NCI-H1694 (cell line): ENCODE measurements around the gene IVD.
"Not testable (repeated sequence)": the region's sequence is repeated elsewhere in the genome, so short reads cannot be mapped to it uniquely, and the experiment has no call there.

Experiments used
- DNase-seq: peaks from one replicate; lab custom pipeline; 2025; lab: John Stamatoyannopoulos, UW

The IVD gene

DNA sequence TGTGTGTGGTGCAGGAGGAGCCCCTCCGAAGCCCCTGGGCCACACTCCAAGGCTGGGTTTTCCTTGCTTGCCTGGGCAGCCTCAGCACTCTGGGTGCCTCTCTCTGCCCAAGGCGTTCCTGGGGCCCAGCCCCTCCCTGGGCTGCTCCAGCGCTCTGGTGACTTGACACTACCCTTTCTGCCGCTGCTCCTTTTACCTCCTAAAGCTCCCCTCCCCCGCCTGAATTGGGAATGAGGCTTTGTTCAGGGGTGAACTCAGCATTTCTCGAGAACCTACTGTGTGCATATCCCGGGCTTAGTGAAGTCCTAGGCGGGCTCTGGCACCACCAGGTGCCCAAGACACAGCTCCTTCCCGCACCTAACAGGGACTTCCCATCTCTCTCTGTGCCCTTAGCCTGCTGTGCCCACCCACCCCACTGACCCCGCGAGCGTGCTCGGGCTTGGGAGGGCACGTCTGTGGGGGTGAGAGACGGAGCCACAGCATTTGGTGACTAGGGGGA is 33.9 kb downstream of the IVD start:
- no peak for DNase-seq

DNA sequence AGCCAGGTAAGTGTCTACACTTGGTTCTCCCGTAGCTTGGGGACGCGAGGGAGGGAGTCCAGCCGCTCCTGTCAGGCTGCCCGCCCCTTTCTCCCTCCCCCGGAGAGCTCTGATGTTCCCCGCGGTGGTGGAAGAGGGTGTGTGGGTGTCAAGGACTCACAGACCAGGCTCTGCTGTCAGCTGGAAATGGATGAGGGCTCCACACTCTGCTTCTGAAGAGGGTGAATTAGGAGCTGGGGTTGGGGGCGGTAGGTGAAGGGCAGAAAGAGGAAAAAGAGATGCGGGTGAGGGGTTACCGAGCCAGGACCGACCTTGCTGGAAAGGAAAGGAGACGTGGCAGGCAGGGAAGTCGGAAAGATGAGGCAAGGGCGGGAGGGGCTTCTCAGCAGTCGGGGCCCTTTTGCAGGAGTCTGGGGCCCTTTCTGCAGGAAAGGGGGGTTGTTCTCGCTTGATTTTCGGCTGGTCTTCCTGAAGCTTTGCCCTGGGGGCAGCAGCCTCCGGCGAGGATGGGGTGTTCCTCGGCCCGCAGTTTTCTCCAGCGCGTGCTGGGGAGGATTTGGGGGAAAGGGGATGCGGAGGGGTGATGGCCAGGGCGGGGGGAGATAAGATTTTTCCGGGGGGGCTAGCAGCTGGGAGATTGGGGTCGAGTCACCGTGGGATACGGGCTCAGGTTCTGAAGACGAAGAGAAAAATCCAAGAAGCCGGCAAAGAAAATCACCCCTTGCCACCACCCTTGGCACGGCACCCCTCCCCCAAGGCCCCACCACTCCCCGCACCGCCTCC is 34.6 kb downstream of the IVD start:
- DNase-seq: no peak

DNA sequence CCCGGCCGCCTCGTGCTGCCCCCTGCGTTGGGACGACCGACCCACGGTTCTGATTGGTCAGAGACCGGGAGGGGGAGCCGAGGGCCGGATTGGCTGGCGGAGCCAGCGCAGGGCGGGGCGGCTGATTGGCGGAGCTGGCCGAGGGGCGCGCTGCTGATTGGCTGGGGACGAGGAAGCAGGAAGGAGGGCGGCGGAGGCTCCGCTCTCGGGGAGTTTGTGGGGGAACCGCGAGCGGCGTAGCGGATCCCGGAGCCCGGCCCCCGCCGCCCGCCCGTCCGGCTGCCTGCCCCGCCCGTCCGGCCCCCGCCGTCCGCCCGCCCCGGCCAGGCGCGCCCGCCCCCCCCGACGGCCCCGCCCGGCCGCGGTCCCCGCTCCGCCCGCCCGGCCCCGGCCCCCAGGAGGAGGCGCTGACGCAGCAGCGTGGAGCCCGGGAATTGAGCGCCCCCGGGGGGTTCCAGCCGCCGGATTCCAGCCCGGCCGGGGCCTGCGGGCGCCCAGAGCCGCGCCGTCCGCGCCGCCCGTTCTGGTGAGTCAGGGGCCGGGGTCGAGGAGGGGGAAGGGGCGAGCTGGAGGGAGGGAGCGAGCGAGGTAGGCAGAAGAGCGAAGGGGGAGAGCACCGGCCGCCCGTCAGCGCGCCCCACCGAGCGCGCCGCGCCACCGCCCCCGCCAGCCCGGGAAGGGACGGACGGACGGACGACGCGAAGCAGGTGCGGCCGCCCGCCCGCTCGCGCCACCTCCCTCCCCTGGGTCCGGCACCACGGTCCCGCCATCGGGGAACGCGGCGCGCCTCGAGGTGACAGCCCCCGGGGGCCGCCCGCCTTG is 35.4 kb downstream of the IVD start, which contains the start of gene BAHD1:
Gene BAHD1 (plus strand): TSS at position 211 of the 822 bp plus-strand sequence. CDS start 17,512 bp downstream, outside the sequence.
- peak; percentile 54 for DNase-seq

DNA sequence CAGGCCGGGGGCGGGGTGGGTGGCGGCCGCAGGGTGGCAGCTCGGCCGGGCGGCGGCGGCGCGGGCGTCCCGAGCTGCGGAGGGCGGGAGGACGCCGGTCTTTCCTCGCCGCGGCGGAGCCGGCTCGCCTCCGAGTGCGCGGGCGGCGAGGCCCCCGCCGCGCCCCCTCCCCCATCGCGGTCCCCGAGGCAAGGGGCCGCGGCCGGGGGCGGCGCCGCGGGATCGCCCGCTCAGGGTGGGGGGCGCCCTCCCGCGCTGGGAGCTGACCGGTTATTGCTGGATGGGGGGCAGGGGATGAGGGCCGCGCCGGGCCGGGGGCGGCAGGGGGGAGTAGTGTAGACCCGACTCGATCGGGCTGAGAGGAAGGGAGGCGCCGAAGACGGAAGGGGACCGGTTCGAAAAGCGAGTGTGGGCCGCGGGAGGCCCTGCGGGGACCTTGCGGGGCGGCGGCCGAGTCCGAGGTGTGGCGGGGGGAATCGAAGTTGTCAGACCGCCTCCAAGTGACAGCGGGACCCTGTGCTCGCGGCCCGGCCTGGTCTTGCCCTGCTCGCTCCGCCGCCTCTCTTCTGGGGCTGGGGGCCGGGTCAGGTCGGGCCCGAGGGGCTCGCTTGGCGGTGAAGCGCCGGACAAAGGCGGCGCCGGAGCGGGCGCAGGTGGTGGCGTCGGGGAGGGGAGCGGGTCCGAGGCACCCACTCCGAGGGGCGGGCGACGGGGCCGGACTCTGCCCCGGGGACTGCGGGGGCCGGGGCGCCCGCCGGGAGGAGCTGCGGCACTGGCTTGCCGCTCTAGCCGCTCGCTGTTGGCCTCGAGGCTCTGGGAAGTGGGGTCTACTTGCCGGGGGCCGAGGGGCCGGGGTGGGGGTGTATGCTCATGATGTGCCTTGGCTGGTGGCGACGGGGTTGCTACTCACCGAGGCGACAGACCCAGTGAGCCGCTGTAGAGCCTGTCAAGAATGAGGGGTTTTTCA is 36.3 kb downstream of the IVD start:
- no peak for DNase-seq

DNA sequence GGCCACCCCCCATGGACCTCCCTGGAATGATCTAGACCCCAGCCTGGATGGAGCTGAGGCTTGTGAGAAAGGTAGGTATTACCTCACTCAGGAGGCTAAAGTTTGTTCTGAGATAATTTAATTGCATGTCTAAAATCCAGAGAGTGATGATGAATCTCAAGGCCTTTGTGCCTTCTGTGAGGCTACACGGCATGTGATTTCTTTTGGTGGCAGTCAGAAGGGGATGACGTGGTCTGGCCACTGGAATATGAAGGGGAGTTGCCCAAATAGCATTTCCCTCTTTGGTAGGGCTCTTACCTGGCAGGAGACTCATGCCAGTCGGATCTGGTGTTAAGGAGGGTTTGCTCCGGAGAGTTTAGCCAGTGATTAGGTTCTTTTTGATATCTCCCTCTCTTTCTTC is 37.7 kb downstream of the IVD start:
- no peak for DNase-seq

DNA sequence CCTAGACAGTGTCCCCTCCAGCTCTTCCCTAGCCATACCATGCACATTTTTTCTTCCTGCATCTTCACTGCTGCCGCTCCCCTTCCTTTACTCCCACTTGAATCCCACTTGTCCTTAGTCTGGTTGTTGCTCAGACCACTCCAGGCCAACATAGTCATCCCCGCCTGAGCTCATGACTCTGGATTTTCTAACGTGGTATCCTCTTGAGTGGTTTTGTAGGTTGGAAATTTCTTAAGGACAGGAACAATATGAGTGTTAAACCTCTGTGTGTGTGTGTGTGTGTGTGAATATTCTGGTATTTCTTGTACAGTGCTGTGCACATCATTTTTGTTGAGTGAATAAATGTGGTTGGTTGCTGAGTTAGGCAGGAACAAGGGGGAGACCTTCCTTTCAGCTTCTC is 38.3 kb downstream of the IVD start:
- DNase-seq: no peak

DNA sequence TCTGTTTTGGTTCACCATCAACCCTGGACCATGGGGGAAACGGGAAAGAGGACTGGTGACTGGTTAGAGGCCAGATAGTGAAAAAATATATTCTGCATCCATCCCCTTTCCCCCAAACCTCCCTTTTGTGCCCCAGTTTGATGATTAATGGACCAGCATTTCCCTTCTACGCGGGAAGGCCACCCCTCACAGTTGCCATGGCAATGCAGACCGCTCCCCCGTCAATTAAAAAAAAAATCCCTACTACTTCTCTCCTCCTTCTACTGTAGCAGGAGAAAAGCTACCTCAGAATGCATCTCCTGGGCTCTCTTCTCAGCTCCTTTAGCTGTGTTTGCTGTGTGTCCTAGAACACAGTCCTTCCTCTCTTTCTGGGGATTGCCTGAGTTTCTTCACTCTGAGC is 39.1 kb downstream of the IVD start:
- DNase-seq: no peak

DNA sequence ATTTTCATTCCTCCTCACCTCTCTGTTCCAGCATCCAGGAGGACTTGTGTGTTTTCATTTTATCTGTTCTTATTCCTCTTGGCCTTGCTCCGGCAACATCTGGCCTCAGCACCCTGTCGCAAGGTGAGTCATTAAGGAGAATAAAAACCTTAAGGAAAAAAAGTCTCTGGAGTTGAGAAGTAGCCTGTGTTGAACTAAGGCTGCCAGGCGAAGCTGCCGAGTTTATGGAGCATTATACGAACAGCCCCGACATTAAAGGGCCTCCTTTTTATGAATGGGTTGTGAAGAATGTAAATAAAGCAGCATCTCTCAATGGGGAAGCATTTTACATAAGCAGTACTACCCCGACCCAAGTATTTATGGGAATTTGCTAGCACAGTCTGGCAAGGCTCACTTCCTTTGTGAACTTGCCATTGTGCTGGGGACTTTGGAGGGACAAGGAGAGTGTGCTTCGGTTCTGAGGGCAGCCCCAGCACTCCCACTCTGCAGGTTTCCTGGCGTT is 39.9 kb downstream of the IVD start:
- no peak for DNase-seq

DNA sequence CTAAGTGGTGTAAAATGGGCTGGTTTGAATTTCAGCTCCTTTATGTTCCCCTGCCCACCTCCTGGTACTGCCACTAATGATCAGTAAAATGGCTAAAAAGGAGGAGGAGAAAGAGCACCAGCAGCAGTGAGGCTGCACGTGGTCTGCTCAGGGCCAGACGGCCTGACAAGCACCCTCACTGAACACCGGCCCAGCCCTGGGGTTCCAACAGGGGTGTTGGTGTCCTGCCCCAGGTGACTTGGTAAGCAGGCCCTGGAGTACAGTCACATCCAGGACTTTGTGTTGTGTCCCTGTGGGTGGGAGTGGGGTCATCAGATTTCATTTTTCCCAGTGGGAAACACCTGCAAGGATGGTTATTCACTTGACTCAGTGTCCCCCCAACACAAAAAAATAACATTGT is 40.5 kb downstream of the IVD start:
- no peak for DNase-seq

DNA sequence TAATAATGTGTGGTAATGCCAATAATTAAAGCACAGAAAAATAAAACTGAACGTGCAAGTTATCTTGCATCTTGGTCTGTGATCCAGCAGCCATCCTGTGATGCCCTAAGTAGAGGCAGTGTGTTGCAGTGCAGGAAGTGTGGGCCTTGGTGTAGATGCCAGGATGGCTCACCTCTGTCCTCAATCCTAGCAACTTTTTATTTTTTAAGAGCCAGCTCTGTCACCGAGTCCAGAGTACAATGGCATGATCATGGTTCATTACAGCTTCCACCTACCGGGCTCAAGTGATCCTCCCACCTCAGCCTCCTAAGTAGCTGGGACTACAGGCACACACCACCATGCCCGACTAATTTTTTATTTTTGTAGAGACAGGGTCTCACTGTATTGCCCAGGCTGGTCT is 42.8 kb downstream of the IVD start:
- no peak for DNase-seq

DNA sequence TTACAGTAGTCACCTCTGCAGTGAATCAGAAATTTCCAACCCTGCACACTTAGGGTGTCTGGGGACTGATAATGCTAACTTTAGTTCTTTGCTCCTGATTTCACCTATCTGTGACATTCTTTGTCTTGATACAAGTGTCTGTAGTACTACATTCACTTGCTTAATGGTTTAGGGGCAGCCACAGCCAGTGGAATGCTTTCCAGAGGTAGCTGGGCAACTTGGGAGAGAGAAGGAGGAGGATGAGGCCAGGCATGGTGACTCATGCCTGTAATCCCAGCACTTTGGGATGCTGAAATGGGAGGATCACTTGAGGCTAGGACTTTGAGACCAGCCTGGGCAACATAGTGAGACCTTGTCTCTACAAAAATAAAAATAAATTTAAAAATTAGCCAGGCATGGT is 43.7 kb downstream of the IVD start:
- DNase-seq: no peak

DNA sequence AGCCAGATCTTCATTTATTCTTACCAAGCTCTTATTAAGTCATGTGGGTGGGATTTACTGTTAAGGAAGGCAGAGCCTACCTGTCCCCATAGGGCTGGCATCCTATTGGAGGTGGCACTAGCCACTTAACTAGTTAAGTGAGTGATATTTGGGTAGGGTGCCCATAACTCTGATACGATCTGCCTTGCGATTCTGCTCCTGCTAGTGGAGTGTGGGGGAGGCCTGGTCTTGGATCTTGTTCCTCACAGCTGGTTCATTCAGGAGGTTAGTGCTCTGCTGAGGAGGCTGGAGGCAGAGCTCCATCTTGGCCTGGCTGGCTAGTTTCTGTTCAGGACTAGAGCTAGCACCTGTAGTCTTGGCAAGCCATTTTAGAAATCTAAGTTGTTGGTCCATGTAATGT is 44.5 kb downstream of the IVD start:
- no peak for DNase-seq

DNA sequence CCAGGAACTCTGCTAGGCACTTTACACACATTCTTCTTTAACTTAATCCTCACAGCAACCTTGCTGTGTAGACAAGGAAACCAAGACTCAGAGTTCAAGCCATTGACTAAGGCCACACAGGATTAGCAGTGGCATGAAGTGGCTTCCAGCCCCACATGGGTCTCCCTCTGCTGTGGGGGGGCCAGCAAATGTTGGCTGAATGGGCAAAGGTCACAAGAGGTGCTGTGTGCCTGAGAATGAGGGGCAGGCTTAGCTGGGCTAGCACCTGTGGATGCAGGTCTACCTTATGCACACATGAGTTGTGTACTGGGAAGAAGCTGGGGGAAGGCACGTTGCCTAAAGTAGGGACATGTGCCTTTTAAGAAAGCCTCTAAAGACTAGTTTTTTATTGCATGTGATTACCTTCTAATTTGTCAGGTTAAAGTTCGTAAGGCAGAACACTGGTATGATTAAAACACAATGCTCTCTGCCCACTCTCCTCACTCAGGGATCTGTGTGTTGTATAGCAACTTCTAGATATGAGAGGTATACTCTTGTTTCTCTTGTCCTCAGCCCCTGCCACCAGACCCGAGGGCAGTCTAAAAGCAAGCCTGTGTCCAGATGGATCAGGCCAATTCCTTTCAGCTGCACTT is 46.0 kb downstream of the IVD start:
- no peak for DNase-seq

DNA sequence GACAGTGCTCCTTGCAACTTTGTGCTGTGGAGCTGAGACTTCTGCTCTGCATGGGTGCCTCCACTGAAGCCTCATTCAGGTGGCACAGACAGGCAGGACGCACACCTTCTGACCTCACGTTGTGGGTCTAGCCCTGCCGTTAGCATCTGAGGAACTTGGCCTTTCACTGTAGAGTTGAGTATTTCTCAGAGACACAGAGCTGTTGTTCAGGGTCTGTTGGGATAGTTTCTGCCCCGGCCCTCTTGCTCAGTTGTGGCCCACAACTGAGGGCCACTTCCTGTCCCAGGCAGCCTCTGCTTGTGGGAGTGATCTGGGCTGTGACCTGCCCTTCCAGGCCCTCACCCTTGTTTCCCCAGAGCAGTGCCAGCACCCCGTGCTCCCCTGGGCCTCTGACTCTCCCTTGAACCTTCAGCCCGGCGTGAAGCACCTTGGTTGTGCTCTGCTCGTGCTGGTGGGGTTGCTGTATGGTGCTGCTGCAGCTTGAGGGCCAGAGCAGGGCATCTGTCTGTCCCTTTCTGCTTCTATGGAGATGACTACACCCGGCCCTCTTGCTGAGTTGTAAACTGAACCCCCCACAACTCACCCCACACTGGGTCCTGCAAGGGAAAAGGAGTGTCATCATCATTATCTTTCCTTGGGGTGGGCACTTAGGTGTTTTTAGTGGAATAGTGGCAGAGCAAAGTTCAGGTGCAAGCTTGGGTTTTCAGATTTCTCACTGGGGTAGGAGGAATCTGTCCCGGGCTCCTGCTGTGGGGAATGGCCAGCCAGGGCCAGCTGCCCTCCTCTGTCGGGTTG is 46.9 kb downstream of the IVD start:
- DNase-seq: no peak

DNA sequence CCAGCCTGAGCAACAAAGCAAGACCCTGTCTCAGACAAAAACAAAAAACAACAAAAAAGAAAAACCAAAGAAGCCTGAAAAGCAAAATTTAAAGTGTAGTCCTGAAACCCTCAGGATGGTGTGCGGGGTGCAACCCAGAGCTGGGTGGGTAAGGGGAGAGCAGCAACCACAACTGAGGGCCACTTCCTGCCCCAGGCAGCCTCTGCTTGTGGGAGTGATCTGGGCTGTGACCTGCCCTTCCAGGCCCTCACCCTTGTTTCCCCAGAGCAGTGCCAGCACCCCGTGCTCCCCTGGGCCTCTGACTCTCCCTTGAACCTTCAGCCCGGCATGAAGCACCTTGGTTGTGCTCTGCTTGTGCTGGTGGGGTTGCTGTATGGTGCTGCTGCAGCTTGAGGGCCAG is 48.3 kb downstream of the IVD start:
- DNase-seq: not testable (repeated sequence)

DNA sequence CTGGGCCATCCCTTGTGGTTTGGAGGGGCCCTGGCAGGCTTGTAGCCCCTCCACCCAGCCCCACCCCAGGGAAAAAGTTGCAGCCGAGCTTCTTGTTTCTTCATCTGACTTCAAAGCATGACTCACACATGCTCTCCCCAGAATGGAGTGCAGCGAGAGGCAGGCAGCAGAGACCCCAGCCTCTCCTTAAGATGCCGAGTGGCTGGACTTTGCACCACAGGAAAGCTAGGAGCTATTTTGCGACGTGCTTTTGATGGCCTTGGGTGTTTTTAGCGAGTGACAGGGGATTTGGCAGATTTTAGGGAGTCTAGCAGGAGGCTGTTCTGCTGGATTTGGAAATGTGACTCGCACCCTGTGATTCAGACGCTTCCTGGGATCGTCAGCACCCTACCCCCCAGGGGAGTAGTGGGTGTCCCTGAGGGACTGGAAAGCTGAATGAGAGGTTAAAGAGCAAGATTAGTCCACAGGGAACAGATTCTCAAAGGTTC is 49.4 kb downstream of the IVD start:
- DNase-seq: no peak

DNA sequence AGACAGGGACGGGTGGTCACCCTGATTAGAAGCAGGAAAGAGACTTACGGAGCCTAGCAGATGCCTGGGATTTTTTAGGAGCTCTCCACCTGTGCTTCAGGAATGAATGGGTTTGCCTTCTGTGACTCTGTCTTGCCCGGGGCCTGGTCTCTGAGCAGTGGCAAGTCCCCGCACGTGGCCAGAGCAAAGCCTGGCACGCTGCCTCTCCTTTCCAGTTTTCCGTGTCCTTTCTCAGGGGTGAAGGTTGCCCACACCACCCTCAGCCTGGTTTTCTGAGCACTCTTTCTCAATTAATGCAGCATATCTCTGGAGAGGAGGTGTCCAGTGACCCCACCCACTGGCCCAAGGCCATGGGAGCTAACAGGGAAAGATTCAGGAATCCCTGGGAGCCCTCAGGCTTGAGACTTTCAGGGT is 50.7 kb downstream of the IVD start:
- no peak for DNase-seq

DNA sequence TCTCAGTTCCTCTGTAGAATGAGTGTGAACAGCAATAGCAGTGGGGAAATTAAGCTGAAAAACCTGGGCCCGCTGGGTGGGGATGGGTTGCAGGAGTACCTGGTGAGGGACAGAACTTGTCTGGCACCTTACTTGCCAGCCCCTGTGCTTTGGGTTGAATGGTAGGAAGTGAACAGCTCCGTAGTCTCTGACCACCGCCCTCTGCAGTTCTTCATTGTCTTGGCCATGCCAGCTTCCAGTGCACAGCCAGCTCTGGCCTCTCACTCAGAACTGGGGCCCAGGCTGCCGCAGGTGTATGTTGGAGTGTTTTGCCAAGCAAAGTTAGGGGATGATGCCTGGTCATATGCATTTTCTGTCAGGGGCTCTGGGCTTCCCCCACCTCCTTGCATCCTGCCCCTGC is 51.1 kb downstream of the IVD start:
- DNase-seq: no peak

DNA sequence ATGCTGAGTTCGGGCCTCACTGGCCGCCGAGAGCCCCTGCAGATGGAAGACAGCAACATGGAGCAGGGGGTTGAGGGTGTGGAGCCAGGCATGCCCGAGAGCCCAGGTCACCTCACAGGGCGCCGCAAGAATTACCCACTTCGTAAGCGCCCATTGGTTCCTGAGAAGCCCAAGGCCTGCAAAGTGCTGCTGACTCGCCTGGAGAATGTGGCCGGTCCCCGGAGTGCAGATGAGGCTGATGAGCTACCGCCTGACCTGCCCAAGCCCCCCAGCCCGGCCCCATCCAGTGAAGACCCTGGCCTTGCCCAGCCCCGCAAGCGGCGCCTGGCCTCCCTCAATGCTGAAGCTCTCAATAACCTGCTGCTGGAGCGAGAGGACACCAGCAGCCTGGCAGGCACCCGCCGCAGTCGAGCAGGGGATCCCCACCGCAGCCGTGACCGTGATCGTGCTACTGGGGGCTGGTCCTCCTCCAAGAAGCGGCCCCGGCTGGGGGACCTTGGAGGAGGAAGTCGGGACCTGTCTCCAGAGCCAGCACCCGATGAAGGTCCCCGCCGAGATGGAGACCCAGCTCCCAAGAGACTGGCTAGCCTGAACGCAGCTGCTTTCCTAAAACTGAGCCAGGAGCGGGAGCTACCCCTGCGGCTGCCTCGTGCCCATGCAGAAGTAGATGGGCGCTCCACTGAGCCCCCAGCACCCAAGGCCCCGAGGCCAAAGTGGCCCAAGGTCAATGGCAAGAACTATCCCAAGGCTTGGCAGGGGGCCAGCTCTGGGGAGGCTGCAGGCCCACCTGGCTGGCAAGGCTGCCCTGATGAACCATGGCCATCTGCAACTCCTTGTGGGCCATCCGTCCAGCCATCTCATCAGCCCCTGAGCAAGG is 53.1 kb downstream of the IVD start:
- DNase-seq: no peak
